DOHH2 (cell line): Measurements from ENCODE around the gene KIF16B.

Source experiments
- H3F3A ChIP-seq: fragments of 200-600 bp; sonication (generic), shearing (Covaris generic); 2 replicates; pipeline ENCODE4 v1.6.0; 2016; ENCODE audit warnings: antibody characterized with exemption, mild to moderate bottlenecking; ENCODE audit not compliant: control insufficient read depth, insufficient read depth
- H3K27ac ChIP-seq: fragments of 200-600 bp; sonication (generic); 2 replicates; pipeline ENCODE4 v1.5.1; 2014; ENCODE audit warnings: low read depth, mild to moderate bottlenecking, low read length, moderate library complexity
- H3K27me3 ChIP-seq: fragments of 200-600 bp; sonication (generic); 2 replicates; pipeline ENCODE4 v1.6.1; 2014; ENCODE audit warnings: mild to moderate bottlenecking, low read length, mixed read lengths; ENCODE audit not compliant: control insufficient read depth
- H3K36me3 ChIP-seq: fragments of 200-600 bp; sonication (generic); 2 replicates; pipeline ENCODE4 v1.6.1; 2014; ENCODE audit warnings: mild to moderate bottlenecking, low read length, moderate library complexity, mixed read lengths; ENCODE audit not compliant: control insufficient read depth
- H3K4me1 ChIP-seq: fragments of 200-600 bp; sonication (generic); 2 replicates; pipeline ENCODE4 v1.6.1; 2014; ENCODE audit warnings: mild to moderate bottlenecking, low read length, mixed read lengths; ENCODE audit not compliant: control insufficient read depth
- H3K4me2 ChIP-seq: fragments of 200-600 bp; sonication (generic); 2 replicates; pipeline ENCODE4 v1.6.0; 2014; ENCODE audit warnings: mild to moderate bottlenecking, low read length, moderate library complexity
- H3K4me3 ChIP-seq: fragments of 200-600 bp; sonication (generic); 2 replicates; pipeline ENCODE4 v1.5.1; 2014; ENCODE audit warnings: mild to moderate bottlenecking, low read length, mixed read lengths
- H3K79me2 ChIP-seq: fragments of 200-600 bp; sonication (generic); 2 replicates; pipeline ENCODE4 v1.6.1; 2014; ENCODE audit warnings: mild to moderate bottlenecking, low read length, mixed read lengths; ENCODE audit not compliant: control insufficient read depth
- H3K9me2 ChIP-seq: fragments of 200-600 bp; sonication (generic); replicated peaks from 2 replicates; pipeline ENCODE4 v1.6.1; 2014; ENCODE audit warnings: mild to moderate bottlenecking, low read length, mixed read lengths; ENCODE audit not compliant: control insufficient read depth
- H3K9me3 ChIP-seq: fragments of 200-600 bp; sonication (generic); 2 replicates; pipeline ENCODE4 v1.6.1; 2014; ENCODE audit warnings: antibody characterized with exemption, low read length, mixed read lengths; ENCODE audit not compliant: control insufficient read depth, insufficient read depth
- H4K20me1 ChIP-seq: fragments of 200-600 bp; sonication (generic); 2 replicates; pipeline ENCODE4 v1.6.0; 2014; ENCODE audit warnings: low read depth, mild to moderate bottlenecking, antibody characterized with exemption, low read length, moderate library complexity; ENCODE audit not compliant: control insufficient read depth, insufficient read depth
- EZH2phosphoT487 ChIP-seq: fragments of 200-600 bp; sonication (generic); IDR thresholded peaks from 2 replicates; pipeline ENCODE4 v1.6.1; 2017; ENCODE audit warnings: borderline replicate concordance, mild to moderate bottlenecking, antibody characterized with exemption, low read length, moderate library complexity, mixed read lengths
- TF ChIP-seq, protein P1 (sequence below): fragments of 200-600 bp; sonication (generic); IDR thresholded peaks from one replicate; pipeline ENCODE4 v1.5.1; 2014; ENCODE audit warnings: antibody characterized with exemption, mild to moderate bottlenecking, low read depth, low read length; ENCODE audit not compliant: poor library complexity, severe bottlenecking

KIF16B gene

GRCh38 chr20:16292226-16292880, 280.9 kb downstream of the KIF16B start:
- Histone ChIP-seq H3F3A (no peaks in the 10 kb centered on the region), H3K27me3 (no peaks in the 10 kb centered on the region), H3K27ac (no peak overlapping the region), H3K79me2 (no peaks in the 10 kb centered on the region), H4K20me1 (no peaks in the 10 kb centered on the region), H3K9me3 (no peaks in the 10 kb centered on the region), H3K9me2 (no peaks in the 10 kb centered on the region), H3K4me2 (no peak overlapping the region), H3K4me1 (no peaks in the 10 kb centered on the region), H3K36me3 (no peaks in the 10 kb centered on the region), H3K4me3 (no peak overlapping the region)
- TF ChIP-seq, protein P1, sequence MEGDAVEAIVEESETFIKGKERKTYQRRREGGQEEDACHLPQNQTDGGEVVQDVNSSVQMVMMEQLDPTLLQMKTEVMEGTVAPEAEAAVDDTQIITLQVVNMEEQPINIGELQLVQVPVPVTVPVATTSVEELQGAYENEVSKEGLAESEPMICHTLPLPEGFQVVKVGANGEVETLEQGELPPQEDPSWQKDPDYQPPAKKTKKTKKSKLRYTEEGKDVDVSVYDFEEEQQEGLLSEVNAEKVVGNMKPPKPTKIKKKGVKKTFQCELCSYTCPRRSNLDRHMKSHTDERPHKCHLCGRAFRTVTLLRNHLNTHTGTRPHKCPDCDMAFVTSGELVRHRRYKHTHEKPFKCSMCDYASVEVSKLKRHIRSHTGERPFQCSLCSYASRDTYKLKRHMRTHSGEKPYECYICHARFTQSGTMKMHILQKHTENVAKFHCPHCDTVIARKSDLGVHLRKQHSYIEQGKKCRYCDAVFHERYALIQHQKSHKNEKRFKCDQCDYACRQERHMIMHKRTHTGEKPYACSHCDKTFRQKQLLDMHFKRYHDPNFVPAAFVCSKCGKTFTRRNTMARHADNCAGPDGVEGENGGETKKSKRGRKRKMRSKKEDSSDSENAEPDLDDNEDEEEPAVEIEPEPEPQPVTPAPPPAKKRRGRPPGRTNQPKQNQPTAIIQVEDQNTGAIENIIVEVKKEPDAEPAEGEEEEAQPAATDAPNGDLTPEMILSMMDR, result no peak
- TF ChIP-seq EZH2phosphoT487, result no peak

DNA sequence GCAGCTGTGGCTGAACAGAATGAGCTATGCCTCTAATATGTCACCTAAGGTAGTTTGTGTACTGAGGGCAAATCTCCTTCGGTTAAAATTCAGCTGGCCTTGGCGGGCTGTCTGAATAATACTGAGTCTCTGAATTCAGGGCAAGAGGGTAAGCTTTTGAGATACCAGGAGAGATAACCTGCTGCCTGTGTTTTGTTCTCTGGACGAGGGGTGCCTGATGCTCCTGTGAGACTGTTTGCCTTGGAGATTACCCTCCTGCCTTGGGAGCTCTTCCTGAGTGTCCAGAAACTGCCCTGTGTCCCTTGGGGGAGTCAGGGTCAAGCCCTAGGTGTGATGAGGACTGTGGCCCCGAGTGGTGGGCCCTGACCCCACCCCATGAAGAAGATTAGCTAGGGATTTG, 282.9 kb downstream of the KIF16B start:
- Histone ChIP-seq H3K27ac (no peak overlapping the region), H3F3A (no peaks in the 10 kb centered on the region), H3K4me1 (no peaks in the 10 kb centered on the region), H3K27me3 (no peaks in the 10 kb centered on the region), H3K36me3 (no peaks in the 10 kb centered on the region), H3K4me2 (no peak overlapping the region), H3K9me3 (no peaks in the 10 kb centered on the region), H3K79me2 (no peaks in the 10 kb centered on the region), H3K4me3 (no peak overlapping the region), H4K20me1 (no peaks in the 10 kb centered on the region), H3K9me2 (no peaks in the 10 kb centered on the region)
- TF ChIP-seq, protein P1, result no peak
- no peak for TF ChIP-seq EZH2phosphoT487

DNA sequence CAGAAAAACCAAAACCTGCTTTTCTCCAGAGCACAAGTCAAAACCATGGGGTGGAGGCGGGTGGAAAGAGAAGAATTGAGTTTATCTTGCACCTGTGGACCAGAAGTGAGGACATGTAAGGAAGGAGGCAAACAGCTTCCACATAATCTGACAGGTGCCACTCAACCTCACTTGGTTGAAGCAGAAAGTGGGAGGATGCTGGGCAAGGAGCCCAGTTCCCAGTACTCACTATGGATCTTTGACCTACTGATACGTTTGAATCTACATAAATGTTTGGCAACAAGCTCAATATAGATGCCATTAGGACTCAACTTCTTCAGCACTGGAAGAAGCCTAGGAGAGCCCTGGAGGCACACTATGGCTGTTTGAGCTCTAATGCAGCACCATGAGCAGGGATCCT, 285.5 kb downstream of the KIF16B start:
- H3K27me3 ChIP-seq, result no peaks in the 10 kb centered on the region
- H3K9me2 ChIP-seq, result no peaks in the 10 kb centered on the region
- H3K4me2 ChIP-seq, result no peak overlapping the region
- H3K4me1 ChIP-seq, result no peaks in the 10 kb centered on the region
- TF ChIP-seq, protein P1, result no peak
- TF ChIP-seq EZH2phosphoT487, result no peak
- H3K79me2 ChIP-seq, result no peaks in the 10 kb centered on the region
- no peaks in the 10 kb centered on the region for H3F3A ChIP-seq
- H3K9me3 ChIP-seq, result no peaks in the 10 kb centered on the region
- H4K20me1 ChIP-seq, result no peaks in the 10 kb centered on the region
- no peak overlapping the region for H3K27ac ChIP-seq
- no peaks in the 10 kb centered on the region for H3K36me3 ChIP-seq
- H3K4me3 ChIP-seq, result no peak overlapping the region
